ENCODE results near the gene OTX1. TPM values are rescaled to one million over a fixed set of nuclear protein-coding genes. Genes with fewer than 3 reads are reported as not detected.
A peak's percentile ranks its signal among the peaks of the same experiment; 100 is the strongest.

OTX1 gene
- total and polyA plus RNA-seq, 5 donors from 2014 or later = not detected

- Histone ChIP-seq H3K4me3 (ENCODE audit: low read depth, low read length) (no peak overlapping the region), H3K27ac (ENCODE audit: insufficient read depth, low read length, poor library complexity, severe bottlenecking) (no peak overlapping the region), H3K9me3 (ENCODE audit: control insufficient read depth in 2 of 2, low read length in 2 of 2) (no peaks in the 10 kb centered on the region), H3K4me1 (ENCODE audit: control insufficient read depth, insufficient read depth, low read length, poor library complexity, severe bottlenecking) (peaks cover 78% of the 10 kb centered on the region), H3K36me3 (ENCODE audit: control insufficient read depth, insufficient read depth, low read length) (no peaks in the 10 kb centered on the region), H3K27me3 (ENCODE audit: control insufficient read depth, insufficient read depth, low read length) (peaks cover 13% of the 10 kb centered on the region)
- H3K4me1 Mint-ChIP-seq = peaks cover 0 to 82% (median 51%) of the 10 kb centered on the region in 4 donors
- H3K27ac Mint-ChIP-seq = no peak overlapping the region
- H3K36me3 Mint-ChIP-seq = no peaks in the 10 kb centered on the region
- peak overlapping the region; percentile 70 to 80 (median 76) for H3K4me3 Mint-ChIP-seq
- peaks cover 0 to 5% (median 0%) of the 10 kb centered on the region in 7 donors for H3K9me3 Mint-ChIP-seq
- DNase-seq (no peak), ATAC-seq (ENCODE audit: low read depth in 2 of 2) (no peak)
- peaks cover 87% of the 10 kb centered on the region for H3K27me3 Mint-ChIP-seq
Measured at GRCh38 chr2:63052411-63053080, 1.9 kb downstream of the OTX1 start.

GRCh38 chr2:63053081-63053888, 2.7 kb downstream of the OTX1 start:
- H3K36me3 ChIP-seq (ENCODE audit: control insufficient read depth, insufficient read depth, low read length) = no peaks in the 10 kb centered on the region
- no peak for ATAC-seq (ENCODE audit: low read depth in 2 of 2)
- DNase-seq = no peak
- H3K27me3 Mint-ChIP-seq = peaks cover 87% of the 10 kb centered on the region
- no peaks in the 10 kb centered on the region for H3K36me3 Mint-ChIP-seq
- H3K27ac ChIP-seq (ENCODE audit: insufficient read depth, low read length, poor library complexity, severe bottlenecking) = no peak overlapping the region
- no peaks in the 10 kb centered on the region for H3K9me3 ChIP-seq (ENCODE audit: control insufficient read depth in 2 of 2, low read length in 2 of 2)
- H3K4me1 Mint-ChIP-seq = peaks cover 0 to 85% (median 53%) of the 10 kb centered on the region in 4 donors
- no peak overlapping the region for H3K4me3 ChIP-seq (ENCODE audit: low read depth, low read length)
- peaks cover 19% of the 10 kb centered on the region for H3K27me3 ChIP-seq (ENCODE audit: control insufficient read depth, insufficient read depth, low read length)
- H3K27ac Mint-ChIP-seq = no peak overlapping the region
- peaks cover 78% of the 10 kb centered on the region for H3K4me1 ChIP-seq (ENCODE audit: control insufficient read depth, insufficient read depth, low read length, poor library complexity, severe bottlenecking)
- H3K9me3 Mint-ChIP-seq = peaks cover 0 to 5% (median 0%) of the 10 kb centered on the region in 7 donors
- H3K4me3 Mint-ChIP-seq = peak overlapping the region; percentile 32 to 78 (median 58)

- DNase-seq = peak in 1 of 3 donors; percentile 41
- no peak for ATAC-seq (ENCODE audit: low read depth in 2 of 2)
- Mint-ChIP-seq H3K4me1 (peaks cover 0 to 84% (median 50%) of the 10 kb centered on the region in 4 donors), H3K4me3 (peak overlapping the region; percentile 39 to 78 (median 64)), H3K9me3 (peaks cover 0 to 5% (median 0%) of the 10 kb centered on the region in 7 donors), H3K36me3 (no peaks in the 10 kb centered on the region), H3K27ac (no peak overlapping the region), H3K27me3 (peaks cover 85% of the 10 kb centered on the region)
- H3K4me3 ChIP-seq (ENCODE audit: low read depth, low read length) = peak overlapping the region; percentile 32
- H3K4me1 ChIP-seq (ENCODE audit: control insufficient read depth, insufficient read depth, low read length, poor library complexity, severe bottlenecking) = peaks cover 78% of the 10 kb centered on the region
- peaks cover 23% of the 10 kb centered on the region for H3K27me3 ChIP-seq (ENCODE audit: control insufficient read depth, insufficient read depth, low read length)
- no peaks in the 10 kb centered on the region for H3K9me3 ChIP-seq (ENCODE audit: control insufficient read depth in 2 of 2, low read length in 2 of 2)
- no peaks in the 10 kb centered on the region for H3K36me3 ChIP-seq (ENCODE audit: control insufficient read depth, insufficient read depth, low read length)
- H3K27ac ChIP-seq (ENCODE audit: insufficient read depth, low read length, poor library complexity, severe bottlenecking) = no peak overlapping the region
Measured at GRCh38 chr2:63053889-63054602, 3.4 kb downstream of the OTX1 start.

GRCh38 chr2:63054841-63055225, 4.2 kb downstream of the OTX1 start:
- Mint-ChIP-seq H3K9me3 (peaks cover 0 to 5% (median 0%) of the 10 kb centered on the region in 7 donors), H3K27ac (no peak overlapping the region), H3K4me3 (peak overlapping the region; percentile 33 to 78 (median 64)), H3K4me1 (peaks cover 0 to 76% (median 44%) of the 10 kb centered on the region in 4 donors), H3K36me3 (no peaks in the 10 kb centered on the region), H3K27me3 (peaks cover 78% of the 10 kb centered on the region)
- H3K27ac ChIP-seq (ENCODE audit: insufficient read depth, low read length, poor library complexity, severe bottlenecking) = no peak overlapping the region
- no peak overlapping the region for H3K4me3 ChIP-seq (ENCODE audit: low read depth, low read length)
- ATAC-seq (ENCODE audit: low read depth in 2 of 2) (no peak), DNase-seq (no peak)
- peaks cover 20% of the 10 kb centered on the region for H3K27me3 ChIP-seq (ENCODE audit: control insufficient read depth, insufficient read depth, low read length)
- peaks cover 76% of the 10 kb centered on the region for H3K4me1 ChIP-seq (ENCODE audit: control insufficient read depth, insufficient read depth, low read length, poor library complexity, severe bottlenecking)
- no peaks in the 10 kb centered on the region for H3K36me3 ChIP-seq (ENCODE audit: control insufficient read depth, insufficient read depth, low read length)
- no peaks in the 10 kb centered on the region for H3K9me3 ChIP-seq (ENCODE audit: control insufficient read depth in 2 of 2, low read length in 2 of 2)

GRCh38 chr2:63055226-63056106, 4.8 kb downstream of the OTX1 start:
- no peak overlapping the region for H3K27ac ChIP-seq (ENCODE audit: insufficient read depth, low read length, poor library complexity, severe bottlenecking)
- Mint-ChIP-seq H3K36me3 (no peaks in the 10 kb centered on the region), H3K4me3 (peak overlapping the region; percentile 33 to 78 (median 64)), H3K4me1 (peaks cover 0 to 79% (median 47%) of the 10 kb centered on the region in 4 donors), H3K27ac (peak overlapping the region in 1 of 3 donors; percentile 20), H3K27me3 (peaks cover 81% of the 10 kb centered on the region), H3K9me3 (peaks cover 0 to 7% (median 0%) of the 10 kb centered on the region in 7 donors)
- no peak for ATAC-seq (ENCODE audit: low read depth in 2 of 2)
- H3K4me1 ChIP-seq (ENCODE audit: control insufficient read depth, insufficient read depth, low read length, poor library complexity, severe bottlenecking) = peaks cover 75% of the 10 kb centered on the region
- no peak overlapping the region for H3K4me3 ChIP-seq (ENCODE audit: low read depth, low read length)
- no peaks in the 10 kb centered on the region for H3K9me3 ChIP-seq (ENCODE audit: control insufficient read depth in 2 of 2, low read length in 2 of 2)
- no peaks in the 10 kb centered on the region for H3K36me3 ChIP-seq (ENCODE audit: control insufficient read depth, insufficient read depth, low read length)
- DNase-seq = peak in 1 of 3 donors; percentile 21
- peaks cover 24% of the 10 kb centered on the region for H3K27me3 ChIP-seq (ENCODE audit: control insufficient read depth, insufficient read depth, low read length)

GRCh38 chr2:63056107-63057050, 5.7 kb downstream of the OTX1 start:
- peaks cover 0 to 74% (median 43%) of the 10 kb centered on the region in 4 donors for H3K4me1 Mint-ChIP-seq
- no peak overlapping the region for H3K27ac Mint-ChIP-seq
- no peaks in the 10 kb centered on the region for H3K9me3 ChIP-seq (ENCODE audit: control insufficient read depth in 2 of 2, low read length in 2 of 2)
- no peak overlapping the region for H3K4me3 ChIP-seq (ENCODE audit: low read depth, low read length)
- H3K27ac ChIP-seq (ENCODE audit: insufficient read depth, low read length, poor library complexity, severe bottlenecking) = no peak overlapping the region
- ATAC-seq (ENCODE audit: low read depth in 2 of 2) (no peak), DNase-seq (peak in 1 of 3 donors; percentile 37)
- H3K27me3 ChIP-seq (ENCODE audit: control insufficient read depth, insufficient read depth, low read length) = peaks cover 33% of the 10 kb centered on the region
- H3K27me3 Mint-ChIP-seq = peaks cover 82% of the 10 kb centered on the region
- no peaks in the 10 kb centered on the region for H3K36me3 Mint-ChIP-seq
- peak overlapping the region; percentile 27 to 68 (median 60) for H3K4me3 Mint-ChIP-seq
- H3K4me1 ChIP-seq (ENCODE audit: control insufficient read depth, insufficient read depth, low read length, poor library complexity, severe bottlenecking) = peaks cover 68% of the 10 kb centered on the region
- no peaks in the 10 kb centered on the region for H3K36me3 ChIP-seq (ENCODE audit: control insufficient read depth, insufficient read depth, low read length)
- H3K9me3 Mint-ChIP-seq = peaks cover 0 to 9% (median 0%) of the 10 kb centered on the region in 7 donors

Measured in CD4-positive, CD25-positive, alpha-beta regulatory T cell (primary cell).